GM13976 (cell line): Measurements from ENCODE around the gene PIK3R2.

Source experiments
- DNase-seq: peaks from one replicate; pipeline ENCODE4 v3.0.0; 2012; ENCODE audit warnings: low spot score
- in situ Hi-C: fragments of 300-500 bp; cut with MboI; formaldehyde crosslinking; loops from one replicate; pipeline ENCODE4 v1.12.0; 2022; ENCODE audit warnings: low sequenced_read_pairs, mixed read lengths, inconsistent platforms; ENCODE audit not compliant: unreplicated experiment
- TF ChIP-seq, protein P1 (sequence below): IDR thresholded peaks from 2 replicates; pipeline ENCODE4 v1.5.1; 2012; ENCODE audit warnings: borderline replicate concordance, mild to moderate bottlenecking; ENCODE audit not compliant: insufficient read depth; ENCODE audit errors: extremely low read depth, missing control alignments, control extremely low read depth

The PIK3R2 gene

DNA sequence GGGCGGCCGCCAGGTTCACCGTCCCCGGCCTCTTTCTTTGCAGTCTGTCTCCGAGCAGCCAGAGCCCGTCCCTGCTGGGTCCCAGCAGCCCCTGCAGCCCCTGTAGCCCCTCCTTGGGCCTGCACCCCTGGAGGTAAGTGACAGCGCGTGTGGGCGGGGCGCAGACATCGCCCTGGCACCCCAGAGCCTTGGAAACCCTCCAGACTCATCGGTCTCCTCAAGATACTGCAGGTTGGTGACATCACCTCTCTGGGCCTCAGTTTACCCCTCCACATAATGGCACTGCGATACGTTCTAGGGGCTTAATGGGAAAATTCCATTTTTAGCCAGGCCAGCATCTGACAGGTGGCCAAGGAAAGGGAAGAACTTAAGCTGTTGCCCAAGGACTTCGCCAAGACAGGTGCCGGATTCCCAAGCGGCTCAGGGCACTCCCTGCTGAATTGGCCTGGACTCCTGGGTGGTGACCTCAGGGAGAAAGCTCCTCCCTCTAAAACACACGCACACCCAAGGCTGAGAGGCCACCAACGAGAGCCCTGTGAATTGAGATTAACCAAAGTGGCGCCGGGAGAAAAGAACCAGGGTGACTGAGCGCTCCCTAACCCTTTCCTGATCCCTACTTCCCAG, 42.2 kb upstream of the PIK3R2 start:
- no peak for DNase-seq
- TF ChIP-seq, protein P1, sequence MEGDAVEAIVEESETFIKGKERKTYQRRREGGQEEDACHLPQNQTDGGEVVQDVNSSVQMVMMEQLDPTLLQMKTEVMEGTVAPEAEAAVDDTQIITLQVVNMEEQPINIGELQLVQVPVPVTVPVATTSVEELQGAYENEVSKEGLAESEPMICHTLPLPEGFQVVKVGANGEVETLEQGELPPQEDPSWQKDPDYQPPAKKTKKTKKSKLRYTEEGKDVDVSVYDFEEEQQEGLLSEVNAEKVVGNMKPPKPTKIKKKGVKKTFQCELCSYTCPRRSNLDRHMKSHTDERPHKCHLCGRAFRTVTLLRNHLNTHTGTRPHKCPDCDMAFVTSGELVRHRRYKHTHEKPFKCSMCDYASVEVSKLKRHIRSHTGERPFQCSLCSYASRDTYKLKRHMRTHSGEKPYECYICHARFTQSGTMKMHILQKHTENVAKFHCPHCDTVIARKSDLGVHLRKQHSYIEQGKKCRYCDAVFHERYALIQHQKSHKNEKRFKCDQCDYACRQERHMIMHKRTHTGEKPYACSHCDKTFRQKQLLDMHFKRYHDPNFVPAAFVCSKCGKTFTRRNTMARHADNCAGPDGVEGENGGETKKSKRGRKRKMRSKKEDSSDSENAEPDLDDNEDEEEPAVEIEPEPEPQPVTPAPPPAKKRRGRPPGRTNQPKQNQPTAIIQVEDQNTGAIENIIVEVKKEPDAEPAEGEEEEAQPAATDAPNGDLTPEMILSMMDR = no peak
- in situ Hi-C loops = no loop called here

DNA sequence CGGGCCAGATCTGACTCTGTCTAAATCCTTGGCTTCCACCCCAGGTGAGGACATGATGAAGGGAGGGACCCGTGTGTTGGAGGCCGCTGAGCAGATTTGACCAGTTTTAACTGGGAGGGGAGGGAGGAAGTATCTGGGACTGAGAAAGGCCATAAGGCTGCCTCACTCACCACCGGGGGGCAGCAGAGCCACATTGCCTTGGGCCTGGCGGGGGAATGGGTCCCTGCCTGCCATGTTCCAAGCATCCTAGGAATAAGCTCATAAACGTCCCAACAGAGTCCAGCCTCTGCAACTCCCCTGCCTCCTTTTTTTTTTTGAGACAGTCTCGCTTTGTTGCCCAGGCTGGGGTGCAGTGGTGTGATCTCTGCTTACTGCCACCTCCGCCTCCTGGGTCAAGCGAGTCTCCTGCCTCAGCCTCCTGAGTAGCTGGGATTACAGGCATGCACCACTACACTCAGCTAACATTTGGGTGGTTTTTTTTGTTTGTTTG, 39.9 kb upstream of the PIK3R2 start:
- DNase-seq = peak; percentile 79
- TF ChIP-seq, protein P1 = peak; percentile 84
- in situ Hi-C loops = no loop called here

DNA sequence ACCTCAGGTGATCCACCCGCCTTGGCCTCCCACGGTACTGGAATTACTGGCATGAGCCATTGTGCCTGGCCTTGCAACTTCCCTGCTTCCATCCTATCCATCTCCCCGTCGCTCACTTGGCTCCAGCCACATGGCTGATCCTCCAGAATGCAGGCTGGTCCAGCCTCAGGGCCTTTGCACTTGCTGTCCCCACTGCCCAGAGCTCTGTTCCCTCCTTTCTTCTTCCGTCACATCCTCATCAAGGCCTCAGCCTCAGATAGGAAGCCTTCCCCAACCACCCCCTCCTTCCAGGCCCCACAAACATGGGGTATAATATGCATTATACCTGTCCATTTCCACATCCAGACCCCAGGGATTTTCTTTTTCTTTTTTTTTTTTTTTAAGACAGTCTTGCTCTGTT, 39.1 kb upstream of the PIK3R2 start:
- in situ Hi-C loops = no loop called here
- TF ChIP-seq, protein P1 = no peak
- no peak for DNase-seq

DNA sequence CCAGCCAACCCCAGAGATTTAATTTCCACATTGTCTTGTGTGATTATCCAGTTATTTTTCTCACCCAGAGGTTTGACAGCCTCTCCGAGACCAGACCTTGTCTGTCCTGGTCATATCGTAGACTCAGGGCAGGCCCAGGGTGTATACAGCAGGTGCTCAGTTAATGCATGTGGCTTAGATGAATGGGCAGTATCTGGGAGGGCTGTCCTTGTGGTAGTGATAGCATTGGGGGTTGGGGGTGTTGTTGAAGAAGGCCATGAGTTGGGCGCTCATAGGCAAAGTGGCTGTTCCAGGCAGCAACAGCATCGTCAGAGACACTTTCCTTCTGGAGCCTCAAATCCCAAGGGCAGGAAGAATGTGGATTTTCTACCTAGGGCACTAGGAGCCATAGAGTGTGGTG, 38.5 kb upstream of the PIK3R2 start:
- DNase-seq = no peak
- in situ Hi-C loops = no loop called here
- TF ChIP-seq, protein P1 = no peak

DNA sequence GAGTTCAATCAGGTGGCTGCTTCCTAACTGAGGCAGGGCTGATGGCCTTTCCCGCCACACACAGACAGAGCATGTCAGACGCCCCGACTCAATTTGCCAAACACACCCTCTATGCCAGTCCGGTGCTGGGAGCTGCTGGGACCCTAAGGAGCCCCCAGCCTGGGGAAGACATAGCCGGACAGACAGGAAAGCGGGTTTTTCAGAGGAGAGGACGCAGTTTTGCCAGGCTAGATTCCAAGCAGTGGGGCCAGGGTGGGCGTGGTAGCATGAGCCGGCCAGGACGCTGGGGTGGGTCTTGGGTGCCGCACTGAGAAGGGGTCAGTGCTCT, 35.6 kb upstream of the PIK3R2 start:
- DNase-seq = no peak
- TF ChIP-seq, protein P1 = no peak
- in situ Hi-C loops = no loop called here

DNA sequence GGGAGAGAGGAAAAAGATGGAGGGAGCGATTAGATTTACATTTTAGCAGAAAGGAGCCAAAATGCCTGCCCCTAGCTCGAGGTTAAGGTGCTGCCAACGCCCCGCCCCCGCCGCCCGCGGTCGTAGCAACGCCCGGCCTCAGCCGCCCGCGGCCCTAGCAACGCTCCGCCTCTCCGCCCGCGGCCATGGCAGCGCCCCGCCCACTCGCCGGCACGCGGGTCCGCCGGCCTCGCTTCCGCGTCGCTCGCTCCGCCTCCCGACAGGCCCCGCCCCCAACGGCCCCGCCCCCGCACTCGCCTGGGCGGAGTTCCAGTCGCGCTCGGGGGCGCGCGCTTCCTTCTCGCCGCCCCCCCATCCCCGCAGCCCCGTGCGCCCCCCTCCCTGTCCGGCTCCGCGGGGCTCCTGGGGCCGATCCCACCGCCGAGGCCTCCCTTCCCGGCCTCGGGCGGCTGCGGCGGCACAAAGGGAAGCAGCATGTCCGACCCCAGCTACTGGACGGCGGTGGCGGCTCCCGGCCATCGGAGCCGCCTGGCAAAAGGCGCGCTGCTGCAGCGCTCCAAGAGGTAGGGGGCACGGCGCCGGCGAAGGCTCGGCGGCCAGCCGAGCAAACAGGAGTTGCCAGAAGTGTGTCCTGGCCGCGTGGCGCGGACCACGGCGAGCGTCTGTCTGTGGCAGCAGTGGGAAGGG, 35.1 kb upstream of the PIK3R2 start:
- in situ Hi-C loops = no loop called here
- TF ChIP-seq, protein P1 = no peak
- peak; percentile 100 for DNase-seq
